HL-60 (cell line): ENCODE data around the gene SPSB4.

Source experiments
- DNase-seq, 2 experiments: peaks; one replicate each; pipeline ENCODE4 v3.0.0-alpha.2; 2010 to 2020; ENCODE audit warnings: low read depth in 1 of 2, low spot score in 1 of 2
- H3K27ac ChIP-seq: fragments of 250-450 bp; sonication (Bioruptor Pico); replicated peaks from 2 replicates; pipeline ENCODE4 v1.5.1; 2020; ENCODE audit warnings: mild to moderate bottlenecking, moderate library complexity
- H3K27me3 ChIP-seq: fragments of 250-450 bp; sonication (Bioruptor Pico); 2 replicates; pipeline ENCODE4 v1.5.1; 2021; ENCODE audit warnings: mild to moderate bottlenecking, moderate library complexity; ENCODE audit not compliant: insufficient read depth, poor library complexity, severe bottlenecking
- H3K4me3 ChIP-seq: replicated peaks from 2 replicates; pipeline ENCODE4 v1.5.1; 2011; ENCODE audit warnings: mild to moderate bottlenecking, control low read depth, low read length; ENCODE audit not compliant: insufficient read depth
- CTCF ChIP-seq: IDR thresholded peaks from one replicate; pipeline ENCODE4 v1.5.1; 2011; ENCODE audit warnings: low read length, control low read depth, inconsistent platforms; ENCODE audit not compliant: insufficient read depth
- GABPA ChIP-seq: IDR thresholded peaks from 2 replicates; pipeline ENCODE4 v1.6.1; 2012; ENCODE audit warnings: low read depth
- POLR2AphosphoS5 ChIP-seq: IDR thresholded peaks from 2 replicates; pipeline ENCODE4 v1.6.1; 2012; ENCODE audit warnings: low read depth
- REST ChIP-seq: IDR thresholded peaks from 2 replicates; pipeline ENCODE4 v1.6.1; 2012; ENCODE audit warnings: low read depth; ENCODE audit not compliant: insufficient replicate concordance
- SPI1 ChIP-seq: IDR thresholded peaks from 2 replicates; pipeline ENCODE4 v1.6.1; 2012; ENCODE audit warnings: low read depth, mild to moderate bottlenecking, borderline replicate concordance

The SPSB4 gene

GRCh38 chr3:141071681-141072260 is 20.6 kb downstream of the SPSB4 start:
- no peak overlapping the region for H3K27ac ChIP-seq
- no peak overlapping the region for H3K4me3 ChIP-seq
- DNase-seq = no peak
- H3K27me3 ChIP-seq = no peaks in the 10 kb centered on the region
- no peak for TF ChIP-seq GABPA
- no peak for TF ChIP-seq SPI1
- no peak for TF ChIP-seq CTCF
- no peak for TF ChIP-seq POLR2AphosphoS5
- no peak for TF ChIP-seq REST

- no peaks in the 10 kb centered on the region for H3K27me3 ChIP-seq
- no peak for TF ChIP-seq REST
- TF ChIP-seq CTCF = no peak
- TF ChIP-seq POLR2AphosphoS5 = no peak
- no peak overlapping the region for H3K4me3 ChIP-seq
- H3K27ac ChIP-seq = no peak overlapping the region
- no peak for DNase-seq
These were observed 21.8 kb downstream of the SPSB4 start for GRCh38 chr3:141072950-141073349.

GRCh38 chr3:141073580-141073979 is 22.4 kb downstream of the SPSB4 start:
- Histone ChIP-seq H3K27ac (no peak overlapping the region), H3K4me3 (no peak overlapping the region), H3K27me3 (no peaks in the 10 kb centered on the region)
- TF ChIP-seq SPI1 (no peak), POLR2AphosphoS5 (no peak), CTCF (no peak), GABPA (no peak), REST (no peak)
- no peak for DNase-seq
